PC-3 (cell line): ENCODE data around the gene ACBD6. TPM values are rescaled to one million over a fixed set of nuclear protein-coding genes. Genes with fewer than 3 reads are reported as not detected.
"Not testable (repeated sequence)": the region's sequence is repeated elsewhere in the genome, so short reads cannot be mapped to it uniquely, and the experiment has no call there.

Experiments
- ATAC-seq: fragments of 200-7000 bp; cut with Tn5 transposase; 2 replicates; pipeline ENCODE4 v1.9.1; 2020; ENCODE audit warnings: mild to moderate bottlenecking, moderate library complexity
- BruUV-seq: library from RNA; stranded (reverse); fragments of 400-500 nt; replicated peaks from 2 replicates; lab custom pipeline; 2021; lab: Mats Ljungman, UMichigan
- CTCF ChIA-PET: fragments of 300-600 bp; sonication (Branson Sonifier 250); formaldehyde crosslinking; loops from one replicate; lab custom pipeline; 2022; ENCODE audit warnings: antibody characterized with exemption; lab: Charles Lee
- POLR2A ChIA-PET: fragments of 300-600 bp; sonication (Branson Sonifier 250); formaldehyde crosslinking; loops from one replicate; lab custom pipeline; 2022; ENCODE audit warnings: antibody characterized with exemption; ENCODE audit not compliant: unreplicated experiment; lab: Charles Lee
- DNase-seq: peaks from one replicate; pipeline ENCODE4 v3.0.0-alpha.2; 2015
- H2AFZ ChIP-seq: fragments of 300-600 bp; sonication (generic); 2 replicates; pipeline ENCODE4 v1.6.0; 2016; ENCODE audit warnings: antibody characterized with exemption, low read length
- H3F3A ChIP-seq: fragments of 300-600 bp; sonication (generic); one replicate; pipeline ENCODE4 v1.6.0; 2017; ENCODE audit warnings: antibody characterized with exemption, low read length, control low read depth, mild to moderate bottlenecking; ENCODE audit not compliant: unreplicated experiment
- H3K27ac ChIP-seq: fragments of 300-600 bp; sonication (generic); 2 replicates; pipeline ENCODE4 v1.5.1; 2016; ENCODE audit warnings: mild to moderate bottlenecking, low read length
- H3K27me3 ChIP-seq: fragments of 300-600 bp; sonication (generic); 2 replicates; pipeline ENCODE4 v1.6.1; 2016; ENCODE audit warnings: low read length, mixed read lengths
- H3K36me3 ChIP-seq: fragments of 300-600 bp; sonication (generic); 2 replicates; pipeline ENCODE4 v1.6.1; 2016; ENCODE audit warnings: low read depth, mixed run types, low read length, mixed read lengths
- H3K4me1 ChIP-seq: fragments of 300-600 bp; sonication (generic); 2 replicates; pipeline ENCODE4 v1.5.1; 2016; ENCODE audit warnings: low read length; ENCODE audit not compliant: insufficient read depth
- H3K4me2 ChIP-seq: fragments of 300-600 bp; sonication (generic); 2 replicates; pipeline ENCODE4 v1.6.0; 2016; ENCODE audit warnings: low read length
- H3K4me3 ChIP-seq: fragments of 300-600 bp; sonication (generic); 2 replicates; pipeline ENCODE4 v1.5.1; 2016; ENCODE audit warnings: mild to moderate bottlenecking, low read length, mixed read lengths
- H3K79me2 ChIP-seq: fragments of 300-600 bp; sonication (generic); 2 replicates; pipeline ENCODE4 v1.6.1; 2017; ENCODE audit warnings: low read length, mixed read lengths
- H3K9ac ChIP-seq: fragments of 300-600 bp; sonication (generic); 2 replicates; pipeline ENCODE4 v1.6.0; 2016; ENCODE audit warnings: mild to moderate bottlenecking, low read length
- H3K9me2 ChIP-seq: fragments of 300-600 bp; sonication (generic); replicated peaks from 2 replicates; pipeline ENCODE4 v1.6.1; 2016; ENCODE audit warnings: mixed run types, low read length, mixed read lengths
- H3K9me3 ChIP-seq: fragments of 300-600 bp; sonication (generic); 2 replicates; pipeline ENCODE4 v1.6.1; 2016; ENCODE audit warnings: low read length, mixed read lengths
- H4K20me1 ChIP-seq: fragments of 300-600 bp; sonication (generic); 2 replicates; pipeline ENCODE4 v1.6.1; 2016; ENCODE audit warnings: low read length, mixed read lengths
- CTCF ChIP-seq: fragments of 300-600 bp; sonication (generic); conservative IDR thresholded peaks from 2 replicates; pipeline ENCODE4 v1.5.1; 2017; ENCODE audit warnings: antibody characterized with exemption, low read depth, mild to moderate bottlenecking, low read length
- EZH2 ChIP-seq: fragments of 300-600 bp; sonication (generic); IDR thresholded peaks from one replicate; pipeline ENCODE4 v1.6.1; 2017; ENCODE audit warnings: antibody characterized with exemption, mild to moderate bottlenecking, low read length; ENCODE audit not compliant: unreplicated experiment
- EZH2phosphoT487 ChIP-seq: fragments of 300-600 bp; sonication (generic); IDR thresholded peaks from 2 replicates; pipeline ENCODE4 v1.6.1; 2018; ENCODE audit warnings: mild to moderate bottlenecking, antibody characterized with exemption, low read length, borderline replicate concordance
- intact Hi-C: fragments of 100-400 bp; cut with micrococcal nuclease; formaldehyde crosslinking; loops from 2 replicates; pipeline ENCODE4 v1.9.0; 2023
- total RNA-seq: library from RNA; depleted of rRNA; stranded (reverse); fragments of >200 nt; gene quantifications from 2 replicates; pipeline ENCODE4 v1.2.3, GENCODE V29; 2014

Gene ACBD6
- total RNA-seq, 1 experiment from 2014 or later: 43.3 TPM

- CTCF ChIA-PET: no interaction called here
- Histone ChIP-seq H3K9me2 (no peaks in the 10 kb centered on the region), H3K4me1 (no peaks in the 10 kb centered on the region), H2AFZ (no peak overlapping the region), H3K4me2 (no peak overlapping the region), H4K20me1 (no peaks in the 10 kb centered on the region), H3K79me2 (no peaks in the 10 kb centered on the region), H3K27ac (no peak overlapping the region), H3K9me3 (no peaks in the 10 kb centered on the region), H3K4me3 (no peak overlapping the region), H3F3A (no peaks in the 10 kb centered on the region), H3K27me3 (no peaks in the 10 kb centered on the region), H3K9ac (no peak overlapping the region), H3K36me3 (no peaks in the 10 kb centered on the region)
- POLR2A ChIA-PET: no interaction called here
- no TSS peak for BruUV-seq
- DNase-seq: no peak
- TF ChIP-seq EZH2 (no peak), CTCF (no peak), EZH2phosphoT487 (no peak)
- intact Hi-C loops: no loop called here
- no peak for ATAC-seq
These were observed 47.9 kb upstream of the ACBD6 start for GRCh38 chr1:180550241-180550640.

GRCh38 chr1:180549770-180550169, 47.4 kb upstream of the ACBD6 start:
- CTCF ChIA-PET, intact Hi-C loops, H3K9ac ChIP-seq, H3F3A ChIP-seq, H3K36me3 ChIP-seq, H3K27me3 ChIP-seq, POLR2A ChIA-PET, H3K4me2 ChIP-seq, ATAC-seq, BruUV-seq, H4K20me1 ChIP-seq, H3K27ac ChIP-seq, H3K4me1 ChIP-seq, DNase-seq, H3K4me3 ChIP-seq, H3K9me3 ChIP-seq, H2AFZ ChIP-seq, H3K9me2 ChIP-seq, H3K79me2 ChIP-seq: not testable (repeated sequence)

GRCh38 chr1:180548686-180549317, 46.4 kb upstream of the ACBD6 start:
- no peaks in the 10 kb centered on the region for H3K9me2 ChIP-seq
- no peaks in the 10 kb centered on the region for H3K36me3 ChIP-seq
- intact Hi-C loops: no loop called here
- no peak overlapping the region for H3K9ac ChIP-seq
- DNase-seq (no peak), ATAC-seq (no peak)
- CTCF ChIA-PET: no interaction called here
- no TSS peak for BruUV-seq
- H3K9me3 ChIP-seq: no peaks in the 10 kb centered on the region
- H3K4me3 ChIP-seq: no peak overlapping the region
- POLR2A ChIA-PET: no interaction called here
- no peak overlapping the region for H3K4me2 ChIP-seq
- H3F3A ChIP-seq: no peaks in the 10 kb centered on the region
- no peaks in the 10 kb centered on the region for H4K20me1 ChIP-seq
- H2AFZ ChIP-seq: no peak overlapping the region
- no peaks in the 10 kb centered on the region for H3K79me2 ChIP-seq
- H3K4me1 ChIP-seq: no peaks in the 10 kb centered on the region
- H3K27ac ChIP-seq: no peak overlapping the region
- TF ChIP-seq EZH2 (no peak), EZH2phosphoT487 (no peak), CTCF (no peak)
- no peaks in the 10 kb centered on the region for H3K27me3 ChIP-seq
